Measurements from ENCODE around the gene EGFL7. TPM values are rescaled to one million over a fixed set of nuclear protein-coding genes. Genes with fewer than 3 reads are reported as not detected.

The EGFL7 gene
- total RNA-seq, 4 donors from 2014 or later, result 12.3 to 64.7 (median 33.6) TPM

- no peak for DNase-seq
- peaks cover 21 to 54% (median 43%) of the 10 kb centered on the region in 4 donors for H3K4me1 ChIP-seq
- no peak overlapping the region for H3K4me3 ChIP-seq
- WGBS, 2 donors (ENCODE audit: low coverage in 1 of 2), result 93% methylated on average over 8 of the region's 29 CpGs; no CpG with 5 or more reads in 1 of the 2 donors
- peak overlapping the region in 3 of 4 donors; percentile 27 to 55 (median 30) for H3K27ac ChIP-seq
- in situ Hi-C loops (cut with MboI; ENCODE audit: low pct_ligation_motif_present in 1 of 4, low pct_unique_long_range_greater_than_20kb in 1 of 4, low sequenced_read_pairs in 3 of 4) (no loop called here), intact Hi-C loops (cut with DNase I; ENCODE audit: low total_unique reads) (no loop called here)
- H3K36me3 ChIP-seq, result no peaks in the 10 kb centered on the region
- no peaks in the 10 kb centered on the region for H3K27me3 ChIP-seq
- H3K9me3 ChIP-seq, result no peaks in the 10 kb centered on the region
- TF ChIP-seq EP300 (IDR thresholded peaks at IDR 0.05; ENCODE audit: low read depth) (no peak), POLR2A (IDR thresholded peaks at IDR 0.05) (no peak), CTCF (IDR thresholded peaks at IDR 0.05) (no peak), POLR2AphosphoS5 (IDR thresholded peaks at IDR 0.05) (no peak)
Observed at GRCh38 chr9:136620441-136621018, 42.2 kb upstream of the EGFL7 start.

- no peak overlapping the region for H3K27ac ChIP-seq
- TF ChIP-seq EP300 (IDR thresholded peaks at IDR 0.05; ENCODE audit: low read depth) (no peak), POLR2A (IDR thresholded peaks at IDR 0.05) (no peak), POLR2AphosphoS5 (IDR thresholded peaks at IDR 0.05) (no peak), CTCF (IDR thresholded peaks at IDR 0.05) (no peak)
- H3K4me1 ChIP-seq, result peaks cover 27 to 60% (median 48%) of the 10 kb centered on the region in 4 donors
- H3K4me3 ChIP-seq, result no peak overlapping the region
- no peaks in the 10 kb centered on the region for H3K36me3 ChIP-seq
- intact Hi-C loops (cut with DNase I; ENCODE audit: low total_unique reads), result no loop called here
- no peak for DNase-seq
- WGBS, 2 donors (ENCODE audit: low coverage in 1 of 2), result 80% methylated on average over 28 of the region's 34 CpGs; no CpG with 5 or more reads in 1 of the 2 donors
- H3K9me3 ChIP-seq, result no peaks in the 10 kb centered on the region
- in situ Hi-C loops (cut with MboI; ENCODE audit: low pct_ligation_motif_present in 1 of 4, low pct_unique_long_range_greater_than_20kb in 1 of 4, low sequenced_read_pairs in 3 of 4), result no loop called here
- no peaks in the 10 kb centered on the region for H3K27me3 ChIP-seq
Observed at GRCh38 chr9:136621019-136621733, 41.5 kb upstream of the EGFL7 start.

- no peak overlapping the region for H3K4me3 ChIP-seq
- H3K27me3 ChIP-seq, result no peaks in the 10 kb centered on the region
- DNase-seq, result no peak
- in situ Hi-C loops (cut with MboI; ENCODE audit: low pct_ligation_motif_present in 1 of 4, low pct_unique_long_range_greater_than_20kb in 1 of 4, low sequenced_read_pairs in 3 of 4), result no loop called here
- no peak overlapping the region for H3K27ac ChIP-seq
- H3K9me3 ChIP-seq, result no peaks in the 10 kb centered on the region
- intact Hi-C loops (cut with DNase I; ENCODE audit: low total_unique reads), result no loop called here
- H3K4me1 ChIP-seq, result peaks cover 28 to 65% (median 54%) of the 10 kb centered on the region in 4 donors
- no peak for TF ChIP-seq EP300 (IDR thresholded peaks at IDR 0.05; ENCODE audit: low read depth)
- TF ChIP-seq CTCF (IDR thresholded peaks at IDR 0.05), result no peak
- no peak for TF ChIP-seq POLR2AphosphoS5 (IDR thresholded peaks at IDR 0.05)
- TF ChIP-seq POLR2A (IDR thresholded peaks at IDR 0.05), result no peak
- 81% methylated on average over 10 of the region's 10 CpGs; no CpG with 5 or more reads in 1 of the 2 donors for WGBS, 2 donors (ENCODE audit: low coverage in 1 of 2)
- no peaks in the 10 kb centered on the region for H3K36me3 ChIP-seq
Observed at GRCh38 chr9:136621734-136622093, 41.0 kb upstream of the EGFL7 start.

GRCh38 chr9:136622538-136622948, 40.2 kb upstream of the EGFL7 start:
- in situ Hi-C loops (cut with MboI; ENCODE audit: low pct_ligation_motif_present in 1 of 4, low pct_unique_long_range_greater_than_20kb in 1 of 4, low sequenced_read_pairs in 3 of 4), result no loop called here
- Histone ChIP-seq H3K9me3 (no peaks in the 10 kb centered on the region), H3K4me3 (no peak overlapping the region), H3K36me3 (no peaks in the 10 kb centered on the region), H3K4me1 (peaks cover 28 to 70% (median 57%) of the 10 kb centered on the region in 4 donors), H3K27me3 (no peaks in the 10 kb centered on the region), H3K27ac (no peak overlapping the region)
- TF ChIP-seq CTCF (IDR thresholded peaks at IDR 0.05), result no peak
- TF ChIP-seq EP300 (IDR thresholded peaks at IDR 0.05; ENCODE audit: low read depth), result no peak
- TF ChIP-seq POLR2A (IDR thresholded peaks at IDR 0.05), result no peak
- TF ChIP-seq POLR2AphosphoS5 (IDR thresholded peaks at IDR 0.05), result no peak
- DNase-seq, result no peak
- intact Hi-C loops (cut with DNase I; ENCODE audit: low total_unique reads), result no loop called here
- WGBS, 2 donors (ENCODE audit: low coverage in 1 of 2), result 86% methylated on average over 13 of the region's 16 CpGs; no CpG with 5 or more reads in 1 of the 2 donors
